ENCODE measurements around the gene BMI1.

DNA sequence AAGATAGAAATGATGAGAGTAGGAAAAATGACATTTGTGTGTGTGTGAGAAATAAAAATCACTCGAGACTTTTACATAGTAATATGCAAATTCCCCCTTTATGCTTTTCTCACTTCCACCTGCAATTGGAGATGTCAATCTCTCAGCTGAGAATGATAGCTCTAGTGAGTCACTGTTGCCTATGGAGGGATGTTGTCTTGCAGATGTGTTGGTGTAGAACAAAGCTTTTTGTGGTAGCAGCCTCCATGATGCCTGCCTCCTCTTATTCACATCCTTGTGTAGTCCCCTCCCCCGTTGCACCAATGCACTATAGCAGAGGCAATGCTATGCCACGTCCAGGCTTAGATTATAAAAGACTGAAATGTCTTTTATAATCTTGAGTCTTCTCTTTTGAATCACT is 58.2 kb downstream of the BMI1 start:
- no peak for TF ChIP-seq CTCF (conservative IDR thresholded peaks at IDR 0.05; ENCODE audit: low read depth, low read length)
- no peak for TF ChIP-seq EZH2 (IDR thresholded peaks at IDR 0.05; ENCODE audit: borderline replicate concordance, low read depth, low read length, poor library complexity, severe bottlenecking)

Measured in A673 (cell line).